ENCODE measurements around the gene NT5DC3. TPM values are rescaled to one million over a fixed set of nuclear protein-coding genes. Genes with fewer than 3 reads are reported as not detected.

The NT5DC3 gene
- total RNA-seq, 1 donor from 2014 or later, result 9.1 TPM

DNA sequence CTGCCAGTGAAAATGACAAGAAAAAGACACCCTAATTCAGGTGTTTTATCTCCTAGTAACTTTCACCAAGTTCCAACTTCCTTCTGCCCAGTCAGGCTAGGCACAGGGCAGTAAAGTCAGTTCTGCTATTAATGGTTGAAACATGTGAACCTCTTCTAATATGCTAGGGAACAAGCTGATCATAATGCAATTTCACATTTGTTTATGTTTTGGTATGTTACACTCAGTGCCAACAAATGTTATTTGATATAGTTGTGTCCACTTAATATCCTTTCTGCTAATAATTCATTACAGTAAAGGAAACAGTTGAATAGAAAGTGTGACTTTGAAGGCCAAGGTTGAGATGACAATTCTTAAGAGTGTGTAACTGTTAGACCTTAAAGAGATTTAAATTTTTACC, 17.2 kb downstream of the NT5DC3 start:
- Mint-ChIP-seq H3K4me3 (no peak overlapping the region), H3K36me3 (no peaks in the 10 kb centered on the region), H3K9me3 (no peaks in the 10 kb centered on the region), H3K27ac (no peak overlapping the region), H3K27me3 (ENCODE audit: low read depth) (no peaks in the 10 kb centered on the region), H3K4me1 (peaks cover 8% of the 10 kb centered on the region)
- no peak for TF ChIP-seq CTCF (IDR thresholded peaks at IDR 0.05; ENCODE audit: unreplicated experiment)
- no peak for DNase-seq (ENCODE audit: low spot score in 2 of 2, unreplicated experiment in 2 of 2)

DNA sequence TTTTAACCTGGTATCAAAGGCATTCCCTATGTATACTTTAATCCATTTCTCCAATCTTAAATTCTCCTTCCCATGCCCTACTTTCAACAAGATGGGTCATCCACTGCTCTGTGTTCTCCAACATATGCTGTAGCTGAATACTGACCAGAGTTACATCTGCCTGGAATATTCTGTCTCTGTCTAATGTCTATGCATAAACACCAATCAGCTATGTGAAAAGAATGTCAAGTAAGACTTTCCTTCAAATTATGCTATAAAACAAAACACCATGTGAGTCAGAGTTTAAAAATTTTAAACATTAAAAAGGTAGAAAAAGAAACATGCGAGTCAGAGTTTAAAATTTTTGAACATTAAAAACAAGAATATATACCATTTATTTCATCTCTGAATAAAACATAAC, 19.3 kb downstream of the NT5DC3 start:
- Mint-ChIP-seq H3K9me3 (no peaks in the 10 kb centered on the region), H3K27me3 (ENCODE audit: low read depth) (no peaks in the 10 kb centered on the region), H3K27ac (no peak overlapping the region), H3K36me3 (no peaks in the 10 kb centered on the region), H3K4me3 (no peak overlapping the region), H3K4me1 (peaks cover 8% of the 10 kb centered on the region)
- TF ChIP-seq CTCF (IDR thresholded peaks at IDR 0.05; ENCODE audit: unreplicated experiment), result no peak
- DNase-seq (ENCODE audit: low spot score in 2 of 2, unreplicated experiment in 2 of 2), result no peak

- Mint-ChIP-seq H3K4me1 (peaks cover 8% of the 10 kb centered on the region), H3K4me3 (no peak overlapping the region), H3K27me3 (ENCODE audit: low read depth) (no peaks in the 10 kb centered on the region), H3K27ac (no peak overlapping the region), H3K36me3 (no peaks in the 10 kb centered on the region), H3K9me3 (no peaks in the 10 kb centered on the region)
- DNase-seq (ENCODE audit: low spot score in 2 of 2, unreplicated experiment in 2 of 2), result no peak
- TF ChIP-seq CTCF (IDR thresholded peaks at IDR 0.05; ENCODE audit: unreplicated experiment), result no peak
Measured at GRCh38 chr12:103820881-103821489, 20.0 kb downstream of the NT5DC3 start.

- no peak overlapping the region for H3K27ac Mint-ChIP-seq
- no peaks in the 10 kb centered on the region for H3K9me3 Mint-ChIP-seq
Measured at GRCh38 chr12:103820361-103820760, 20.7 kb downstream of the NT5DC3 start.

DNA sequence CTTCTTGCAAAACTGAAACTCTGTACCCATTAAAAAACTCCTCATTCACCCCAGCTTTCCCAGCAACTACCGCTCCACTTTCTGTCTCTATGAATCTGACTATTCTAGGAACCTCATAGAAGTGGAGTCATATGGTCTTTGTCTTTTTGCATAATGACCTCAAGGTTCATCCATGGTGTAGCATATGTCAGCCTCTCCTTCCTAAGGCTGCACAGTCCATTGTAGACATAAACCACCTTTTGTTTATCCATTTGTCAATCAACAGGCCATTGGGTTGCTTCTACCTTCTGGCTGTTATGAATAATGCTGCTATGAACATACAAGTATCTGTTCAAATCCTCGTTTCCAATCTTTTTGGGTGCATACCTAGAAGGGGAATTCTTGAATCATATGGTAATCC, 21.1 kb downstream of the NT5DC3 start:
- H3K4me3 Mint-ChIP-seq, result no peak overlapping the region
- H3K4me1 Mint-ChIP-seq, result peaks cover 5% of the 10 kb centered on the region
- H3K27me3 Mint-ChIP-seq (ENCODE audit: low read depth), result no peaks in the 10 kb centered on the region
- no peaks in the 10 kb centered on the region for H3K9me3 Mint-ChIP-seq
- H3K36me3 Mint-ChIP-seq, result no peaks in the 10 kb centered on the region
- TF ChIP-seq CTCF (IDR thresholded peaks at IDR 0.05; ENCODE audit: unreplicated experiment), result no peak
- H3K27ac Mint-ChIP-seq, result no peak overlapping the region
- no peak for DNase-seq (ENCODE audit: low spot score in 2 of 2, unreplicated experiment in 2 of 2)

More at GRCh38 chr12:103820361-103820760, 20.7 kb downstream of the NT5DC3 start:
- Mint-ChIP-seq H3K27me3 (ENCODE audit: low read depth) (no peaks in the 10 kb centered on the region), H3K4me3 (no peak overlapping the region), H3K36me3 (no peaks in the 10 kb centered on the region), H3K4me1 (peaks cover 8% of the 10 kb centered on the region)
- no peak for TF ChIP-seq CTCF (IDR thresholded peaks at IDR 0.05; ENCODE audit: unreplicated experiment)
- DNase-seq (ENCODE audit: low spot score in 2 of 2, unreplicated experiment in 2 of 2), result no peak

- no peak for DNase-seq (ENCODE audit: low spot score in 2 of 2, unreplicated experiment in 2 of 2)
- Mint-ChIP-seq H3K4me1 (peaks cover 9% of the 10 kb centered on the region), H3K4me3 (no peak overlapping the region), H3K9me3 (no peaks in the 10 kb centered on the region), H3K27ac (no peak overlapping the region), H3K27me3 (ENCODE audit: low read depth) (no peaks in the 10 kb centered on the region), H3K36me3 (no peaks in the 10 kb centered on the region)
- no peak for TF ChIP-seq CTCF (IDR thresholded peaks at IDR 0.05; ENCODE audit: unreplicated experiment)
Measured at GRCh38 chr12:103819312-103819711, 21.7 kb downstream of the NT5DC3 start.

All from mesothelial cell of epicardium (in vitro differentiated cells).